ENCODE measurements around the gene ATXN7L1. TPM values are rescaled to one million over a fixed set of nuclear protein-coding genes. Genes with fewer than 3 reads are reported as not detected.

Gene ATXN7L1
- total RNA-seq, 1 experiment from 2014 or later = 29.9 TPM

GRCh38 chr7:105821527-105821926, 54.9 kb downstream of the ATXN7L1 start:
- POLR2A ChIA-PET (ENCODE audit: low non-redundant PET) = no interaction called here
- no peak overlapping the region for H3K4me3 ChIP-seq (ENCODE audit: low read depth, low read length, poor library complexity, severe bottlenecking)
- no peaks in the 10 kb centered on the region for H3K27me3 ChIP-seq (replicated peaks; ENCODE audit: insufficient read depth, low read depth, low read length, poor library complexity)
- CTCF ChIA-PET = no interaction called here
- no peak for DNase-seq (ENCODE audit: low spot score)
- H3K9me3 ChIP-seq (ENCODE audit: low read depth, low read length, poor library complexity, severe bottlenecking) = no peaks in the 10 kb centered on the region
- BruUV-seq (replicated peaks) = no TSS peak
- TF ChIP-seq EZH2 (IDR thresholded peaks at IDR 0.05; ENCODE audit: borderline replicate concordance, low read depth, low read length, poor library complexity, severe bottlenecking) = no peak
- TF ChIP-seq CTCF (conservative IDR thresholded peaks at IDR 0.05; ENCODE audit: low read depth, low read length) = no peak
- intact Hi-C loops (cut with micrococcal nuclease; ENCODE audit: unreplicated experiment) = no loop called here
- H3K36me3 ChIP-seq (ENCODE audit: insufficient read depth, low read length, poor library complexity, severe bottlenecking) = no peaks in the 10 kb centered on the region
- H3K4me1 ChIP-seq (ENCODE audit: insufficient read depth, low read length, poor library complexity, severe bottlenecking) = peaks cover 6% of the 10 kb centered on the region
- no peak overlapping the region for H3K27ac ChIP-seq (ENCODE audit: low read depth, low read length, poor library complexity, severe bottlenecking)

- ChIA-PET CTCF (no interaction called here), POLR2A (ENCODE audit: low non-redundant PET) (no interaction called here)
- no peak for DNase-seq (ENCODE audit: low spot score)
- BruUV-seq (replicated peaks) = no TSS peak
- H3K9me3 ChIP-seq (ENCODE audit: low read depth, low read length, poor library complexity, severe bottlenecking) = no peaks in the 10 kb centered on the region
- H3K27ac ChIP-seq (ENCODE audit: low read depth, low read length, poor library complexity, severe bottlenecking) = no peak overlapping the region
- H3K4me1 ChIP-seq (ENCODE audit: insufficient read depth, low read length, poor library complexity, severe bottlenecking) = peaks cover 14% of the 10 kb centered on the region
- no peak overlapping the region for H3K4me3 ChIP-seq (ENCODE audit: low read depth, low read length, poor library complexity, severe bottlenecking)
- intact Hi-C loops (cut with micrococcal nuclease; ENCODE audit: unreplicated experiment) = no loop called here
- no peaks in the 10 kb centered on the region for H3K27me3 ChIP-seq (replicated peaks; ENCODE audit: insufficient read depth, low read depth, low read length, poor library complexity)
- no peak for TF ChIP-seq CTCF (conservative IDR thresholded peaks at IDR 0.05; ENCODE audit: low read depth, low read length)
- no peak for TF ChIP-seq EZH2 (IDR thresholded peaks at IDR 0.05; ENCODE audit: borderline replicate concordance, low read depth, low read length, poor library complexity, severe bottlenecking)
- no peaks in the 10 kb centered on the region for H3K36me3 ChIP-seq (ENCODE audit: insufficient read depth, low read length, poor library complexity, severe bottlenecking)
Observed at GRCh38 chr7:105820363-105821066, 55.9 kb downstream of the ATXN7L1 start.

GRCh38 chr7:105819559-105819958, 56.8 kb downstream of the ATXN7L1 start:
- intact Hi-C loops (cut with micrococcal nuclease; ENCODE audit: unreplicated experiment) = no loop called here
- no peak for DNase-seq (ENCODE audit: low spot score)
- BruUV-seq (replicated peaks) = no TSS peak
- no peak overlapping the region for H3K4me3 ChIP-seq (ENCODE audit: low read depth, low read length, poor library complexity, severe bottlenecking)
- CTCF ChIA-PET = no interaction called here
- POLR2A ChIA-PET (ENCODE audit: low non-redundant PET) = no interaction called here
- H3K27me3 ChIP-seq (replicated peaks; ENCODE audit: insufficient read depth, low read depth, low read length, poor library complexity) = no peaks in the 10 kb centered on the region
- no peaks in the 10 kb centered on the region for H3K36me3 ChIP-seq (ENCODE audit: insufficient read depth, low read length, poor library complexity, severe bottlenecking)
- no peaks in the 10 kb centered on the region for H3K9me3 ChIP-seq (ENCODE audit: low read depth, low read length, poor library complexity, severe bottlenecking)
- peaks cover 14% of the 10 kb centered on the region for H3K4me1 ChIP-seq (ENCODE audit: insufficient read depth, low read length, poor library complexity, severe bottlenecking)
- H3K27ac ChIP-seq (ENCODE audit: low read depth, low read length, poor library complexity, severe bottlenecking) = no peak overlapping the region
- TF ChIP-seq EZH2 (IDR thresholded peaks at IDR 0.05; ENCODE audit: borderline replicate concordance, low read depth, low read length, poor library complexity, severe bottlenecking) (no peak), CTCF (conservative IDR thresholded peaks at IDR 0.05; ENCODE audit: low read depth, low read length) (no peak)
